OCI-LY7 (cell line): ENCODE results near the gene STK32C.

Source experiments
- CTCF ChIP-seq: fragments of 200-600 bp; sonication (generic); conservative IDR thresholded peaks from 2 replicates; pipeline ENCODE4 v1.5.1; 2014; ENCODE audit warnings: mild to moderate bottlenecking, antibody characterized with exemption, low read length, moderate library complexity, mixed read lengths
- EZH2phosphoT487 ChIP-seq: fragments of 200-600 bp; sonication (generic); IDR thresholded peaks from 2 replicates; pipeline ENCODE4 v1.6.1; 2018; ENCODE audit warnings: low read depth, borderline replicate concordance, mild to moderate bottlenecking, mixed run types, antibody characterized with exemption, low read length, moderate library complexity, mixed read lengths

GRCh38 chr10:132354356-132355094 is 46.8 kb upstream of the STK32C start:
- TF ChIP-seq CTCF (no peak), EZH2phosphoT487 (no peak)
